ENCODE measurements around the gene SPDYE4. TPM values are rescaled to one million over a fixed set of nuclear protein-coding genes. Genes with fewer than 3 reads are reported as not detected.
"Not testable (repeated sequence)": the region's sequence is repeated elsewhere in the genome, so short reads cannot be mapped to it uniquely, and the experiment has no call there.

The SPDYE4 gene, protein sequence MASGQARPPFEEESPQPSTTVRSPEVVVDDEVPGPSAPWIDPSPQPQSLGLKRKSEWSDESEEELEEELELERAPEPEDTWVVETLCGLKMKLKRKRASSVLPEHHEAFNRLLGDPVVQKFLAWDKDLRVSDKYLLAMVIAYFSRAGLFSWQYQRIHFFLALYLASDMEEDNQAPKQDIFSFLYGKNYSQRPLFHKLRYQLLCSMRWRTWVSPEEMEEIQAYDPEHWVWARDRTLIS
- total RNA-seq, result not detected in 2 replicates

DNA sequence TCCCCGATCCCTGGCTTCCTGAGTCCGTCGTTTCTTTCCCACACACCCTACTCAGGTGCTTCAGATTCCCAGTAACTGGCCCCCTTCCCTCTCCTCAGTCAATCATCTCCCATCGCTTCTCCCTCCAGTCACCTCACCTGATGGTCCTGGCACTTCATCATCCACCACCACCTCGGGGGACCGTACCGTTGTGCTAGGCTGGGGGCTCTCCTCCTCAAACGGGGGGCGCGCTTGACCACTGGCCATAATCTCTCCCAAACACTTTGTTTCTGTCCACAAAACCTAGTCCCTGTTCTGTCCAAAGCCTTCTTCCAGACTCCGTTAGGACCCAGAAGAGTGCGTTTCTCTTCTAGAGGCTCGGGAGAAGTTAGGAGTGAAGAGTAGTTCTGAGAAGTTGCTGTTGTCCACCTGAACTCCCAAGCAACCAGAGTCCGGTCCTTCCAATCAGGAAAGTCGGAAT, at the start of gene SPDYE4:
SPDYE4 (minus strand) TSS at position 410 of the 460 bp plus-strand sequence; CDS start at position 246, 164 bp downstream.
- DNase-seq (ENCODE audit: low read depth) (no peak), FAIRE-seq (no peak)
- TF ChIP-seq, protein P1, sequence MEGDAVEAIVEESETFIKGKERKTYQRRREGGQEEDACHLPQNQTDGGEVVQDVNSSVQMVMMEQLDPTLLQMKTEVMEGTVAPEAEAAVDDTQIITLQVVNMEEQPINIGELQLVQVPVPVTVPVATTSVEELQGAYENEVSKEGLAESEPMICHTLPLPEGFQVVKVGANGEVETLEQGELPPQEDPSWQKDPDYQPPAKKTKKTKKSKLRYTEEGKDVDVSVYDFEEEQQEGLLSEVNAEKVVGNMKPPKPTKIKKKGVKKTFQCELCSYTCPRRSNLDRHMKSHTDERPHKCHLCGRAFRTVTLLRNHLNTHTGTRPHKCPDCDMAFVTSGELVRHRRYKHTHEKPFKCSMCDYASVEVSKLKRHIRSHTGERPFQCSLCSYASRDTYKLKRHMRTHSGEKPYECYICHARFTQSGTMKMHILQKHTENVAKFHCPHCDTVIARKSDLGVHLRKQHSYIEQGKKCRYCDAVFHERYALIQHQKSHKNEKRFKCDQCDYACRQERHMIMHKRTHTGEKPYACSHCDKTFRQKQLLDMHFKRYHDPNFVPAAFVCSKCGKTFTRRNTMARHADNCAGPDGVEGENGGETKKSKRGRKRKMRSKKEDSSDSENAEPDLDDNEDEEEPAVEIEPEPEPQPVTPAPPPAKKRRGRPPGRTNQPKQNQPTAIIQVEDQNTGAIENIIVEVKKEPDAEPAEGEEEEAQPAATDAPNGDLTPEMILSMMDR (IDR thresholded peaks at IDR 0.05; ENCODE audit: insufficient read depth, low read length, severe bottlenecking), result no peak
- no peak within 1 kb of the TSS for H3K4me3 ChIP-seq (ENCODE audit: low read depth, low read length)
- no peaks in the 10 kb centered on the region for H3K27me3 ChIP-seq (ENCODE audit: control insufficient read depth, insufficient read depth, low read length)
- no peaks in the 10 kb centered on the region for H3K36me3 ChIP-seq (ENCODE audit: control insufficient read depth, insufficient read depth, low read length)

- TF ChIP-seq, protein P1 (IDR thresholded peaks at IDR 0.05; ENCODE audit: insufficient read depth, low read length, severe bottlenecking), result no peak
- DNase-seq (ENCODE audit: low read depth), result peak; percentile 27
Observed at GRCh38 chr17:8806926-8807550, 48.7 kb upstream of the SPDYE4 start.

DNA sequence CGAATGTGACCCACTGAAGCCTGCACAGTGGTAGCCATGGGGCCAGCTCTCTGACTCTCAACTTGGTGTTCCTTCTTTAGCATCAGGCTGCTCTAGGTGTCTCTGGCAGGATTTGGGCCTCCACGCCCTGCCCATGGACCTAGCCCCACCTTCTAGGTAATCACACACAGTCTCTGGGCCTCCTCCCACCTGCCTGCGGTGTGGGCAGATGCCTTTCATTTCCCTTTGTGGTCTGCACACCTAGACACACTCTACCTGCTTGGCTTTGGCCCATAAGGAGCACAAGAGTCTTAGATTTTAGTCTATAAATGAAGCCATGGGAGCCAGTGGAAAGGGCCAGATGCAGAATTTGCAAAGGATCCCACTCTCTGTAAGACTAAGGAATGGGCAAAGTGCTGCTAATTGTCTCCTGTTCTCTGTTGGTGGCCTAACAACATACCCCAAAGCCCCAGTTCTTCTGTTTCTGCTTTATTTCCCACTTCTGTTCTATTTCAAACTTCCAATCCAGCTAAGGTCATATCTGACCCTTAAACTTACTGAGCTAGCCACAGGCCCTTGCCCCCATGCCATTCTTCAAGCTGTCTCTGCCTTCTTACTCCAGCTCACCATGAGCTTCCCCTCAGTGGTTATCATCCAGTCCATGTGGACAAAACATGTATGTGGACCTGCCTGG, 48.0 kb upstream of the SPDYE4 start:
- DNase-seq (ENCODE audit: low read depth) (no peak), FAIRE-seq (no peak)
- TF ChIP-seq, protein P1 (IDR thresholded peaks at IDR 0.05; ENCODE audit: insufficient read depth, low read length, severe bottlenecking), result no peak
- no peaks in the 10 kb centered on the region for H3K27me3 ChIP-seq (ENCODE audit: control insufficient read depth, insufficient read depth, low read length)
- H3K36me3 ChIP-seq (ENCODE audit: control insufficient read depth, insufficient read depth, low read length), result no peaks in the 10 kb centered on the region
- H3K4me3 ChIP-seq (ENCODE audit: low read depth, low read length), result no peak overlapping the region

More at GRCh38 chr17:8806926-8807550, 48.7 kb upstream of the SPDYE4 start:
- Histone ChIP-seq H3K36me3 (ENCODE audit: control insufficient read depth, insufficient read depth, low read length) (no peaks in the 10 kb centered on the region), H3K4me3 (ENCODE audit: low read depth, low read length) (no peak overlapping the region), H3K27me3 (ENCODE audit: control insufficient read depth, insufficient read depth, low read length) (no peaks in the 10 kb centered on the region)
- FAIRE-seq, result peak; percentile 32

DNA sequence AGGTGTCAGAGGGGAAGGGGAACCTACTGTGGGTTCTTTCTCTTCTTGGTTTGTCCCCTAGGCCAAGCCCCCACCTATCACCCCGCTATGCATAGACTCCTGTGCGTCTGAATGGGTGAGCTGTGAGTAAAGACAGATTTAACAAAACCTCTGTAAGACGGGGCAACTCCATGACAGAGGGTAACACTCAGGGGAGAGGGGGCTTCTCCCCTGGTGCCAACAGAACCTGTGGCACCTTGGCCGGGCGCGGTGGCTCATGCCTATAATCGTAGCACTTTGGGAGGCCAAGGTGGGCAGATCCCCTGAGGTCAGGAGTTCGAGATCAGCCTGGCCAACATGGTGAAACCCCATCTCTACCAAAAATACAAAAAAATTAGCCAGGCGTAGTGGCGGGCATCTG, 47.0 kb upstream of the SPDYE4 start:
- not testable (repeated sequence) for H3K27me3 ChIP-seq (ENCODE audit: control insufficient read depth, insufficient read depth, low read length); H3K4me3 ChIP-seq (ENCODE audit: low read depth, low read length); H3K36me3 ChIP-seq (ENCODE audit: control insufficient read depth, insufficient read depth, low read length); FAIRE-seq; DNase-seq (ENCODE audit: low read depth)

DNA sequence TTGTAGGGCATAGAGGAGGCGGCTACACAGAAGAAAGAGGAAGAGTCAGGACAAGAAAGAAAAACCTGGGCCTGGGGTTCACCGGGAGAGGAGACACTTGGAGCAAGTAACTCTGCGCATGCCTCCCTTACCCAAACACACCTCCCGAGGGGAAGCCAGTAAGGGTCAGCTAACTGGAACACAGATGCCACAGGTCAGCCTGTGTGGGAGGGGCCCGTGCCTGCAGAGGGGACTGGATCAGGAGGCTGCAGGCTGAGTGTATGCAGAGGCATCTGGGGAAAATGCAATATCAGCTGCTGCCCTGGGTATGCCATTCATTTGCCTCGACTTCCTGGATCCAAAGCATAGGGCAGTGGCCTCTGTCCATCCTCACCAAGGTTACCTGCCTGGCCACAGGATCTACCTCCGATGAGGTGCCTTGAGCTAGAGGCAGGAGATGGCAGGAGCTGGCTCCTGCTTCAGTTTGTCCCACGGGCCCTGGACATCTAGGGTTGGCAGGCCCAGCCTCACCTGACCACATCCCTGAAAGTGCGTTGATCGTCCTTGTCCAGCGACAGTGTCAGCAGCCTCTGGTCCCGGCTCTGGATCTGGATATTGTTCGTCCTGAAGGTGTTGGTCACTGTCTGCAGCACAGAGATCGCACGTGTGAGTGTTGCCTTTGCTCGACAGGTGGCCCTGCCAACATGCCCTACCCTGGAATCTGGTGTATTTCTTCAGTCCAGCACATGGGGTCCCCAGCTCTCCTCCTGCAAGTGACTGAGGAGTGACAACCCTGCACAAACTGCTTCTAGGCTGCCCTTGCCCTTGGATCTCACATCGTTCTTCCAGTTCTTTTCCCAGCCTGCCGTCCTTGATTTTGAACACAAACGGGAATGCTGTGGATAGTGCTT, 45.4 kb upstream of the SPDYE4 start:
- TF ChIP-seq, protein P1 (IDR thresholded peaks at IDR 0.05; ENCODE audit: insufficient read depth, low read length, severe bottlenecking), result no peak
- H3K36me3 ChIP-seq (ENCODE audit: control insufficient read depth, insufficient read depth, low read length), result no peaks in the 10 kb centered on the region
- no peak overlapping the region for H3K4me3 ChIP-seq (ENCODE audit: low read depth, low read length)
- DNase-seq (ENCODE audit: low read depth), result no peak
- FAIRE-seq, result no peak
- no peaks in the 10 kb centered on the region for H3K27me3 ChIP-seq (ENCODE audit: control insufficient read depth, insufficient read depth, low read length)

All from bronchial epithelial cell (primary cell).